Suprapubic skin (tissue), 4 donors: ENCODE measurements around the gene ALDH3B2. TPM values are rescaled to one million over a fixed set of nuclear protein-coding genes. Genes with fewer than 3 reads are reported as not detected.
A peak's percentile ranks its signal among the peaks of the same experiment; 100 is the strongest.

Source experiments
- DNase-seq, 2 donors: peaks; one replicate each; pipeline ENCODE4 v3.0.0-alpha.2; 2019; ENCODE audit warnings: low spot score in 2 of 2
- H3K27ac ChIP-seq: fragments of 200-600 bp; sonication (generic); one replicate; pipeline ENCODE4 v1.5.1; 2019
- H3K27me3 ChIP-seq: fragments of 200-600 bp; sonication (generic); one replicate; pipeline ENCODE4 v1.5.1; 2019
- H3K36me3 ChIP-seq: fragments of 200-600 bp; sonication (generic); one replicate; pipeline ENCODE4 v1.5.1; 2019
- H3K4me1 ChIP-seq: fragments of 200-600 bp; sonication (generic); one replicate; pipeline ENCODE4 v1.5.1; 2019
- H3K4me3 ChIP-seq: fragments of 200-600 bp; sonication (generic); one replicate; pipeline ENCODE4 v1.5.1; 2019; ENCODE audit warnings: mild to moderate bottlenecking
- H3K9me3 ChIP-seq: fragments of 200-600 bp; sonication (generic); one replicate; pipeline ENCODE4 v1.5.1; 2019
- EP300 ChIP-seq: sonication (generic); formaldehyde crosslinking; IDR thresholded peaks from one replicate; pipeline ENCODE4 v1.6.1; 2017; ENCODE audit warnings: antibody characterized with exemption
- POLR2A ChIP-seq, 2 donors: fragments of 450-650 bp; IDR thresholded peaks; one replicate each; pipeline ENCODE4 v1.6.1; 2017; ENCODE audit warnings: antibody characterized with exemption in 2 of 2, mild to moderate bottlenecking in 2 of 2, moderate library complexity in 2 of 2
- POLR2AphosphoS5 ChIP-seq, 3 donors: sonication (generic); formaldehyde crosslinking; IDR thresholded peaks; one replicate each; pipeline ENCODE4 v1.6.1; 2017; ENCODE audit warnings: antibody characterized with exemption in 3 of 3
- WGBS: methylation state at CpG from one replicate; pipeline ENCODE4 v1.1.5; 2018; 5-methylcytosine and 5-hydroxymethylcytosine counted together
- total RNA-seq, 4 donors: library from RNA; depleted of rRNA; stranded (reverse); fragments of >200 nt; gene quantifications; one replicate each; pipeline ENCODE4 v1.1.0, GENCODE V29; 2016
- TF ChIP-seq, protein P1 (sequence below), 2 donors: fragments of 200-600 bp in 1 of 2; fragments of 450-650 bp in 1 of 2; sonication (generic) in 1 of 2; IDR thresholded peaks; one replicate each; pipeline ENCODE4 v1.5.1; 2016 to 2019; ENCODE audit warnings: antibody characterized with exemption in 2 of 2, mild to moderate bottlenecking in 1 of 2, moderate library complexity in 1 of 2

Gene ALDH3B2
- total RNA-seq, 4 donors from 2014 or later: 90.0 to 176 (median 105) TPM

DNA sequence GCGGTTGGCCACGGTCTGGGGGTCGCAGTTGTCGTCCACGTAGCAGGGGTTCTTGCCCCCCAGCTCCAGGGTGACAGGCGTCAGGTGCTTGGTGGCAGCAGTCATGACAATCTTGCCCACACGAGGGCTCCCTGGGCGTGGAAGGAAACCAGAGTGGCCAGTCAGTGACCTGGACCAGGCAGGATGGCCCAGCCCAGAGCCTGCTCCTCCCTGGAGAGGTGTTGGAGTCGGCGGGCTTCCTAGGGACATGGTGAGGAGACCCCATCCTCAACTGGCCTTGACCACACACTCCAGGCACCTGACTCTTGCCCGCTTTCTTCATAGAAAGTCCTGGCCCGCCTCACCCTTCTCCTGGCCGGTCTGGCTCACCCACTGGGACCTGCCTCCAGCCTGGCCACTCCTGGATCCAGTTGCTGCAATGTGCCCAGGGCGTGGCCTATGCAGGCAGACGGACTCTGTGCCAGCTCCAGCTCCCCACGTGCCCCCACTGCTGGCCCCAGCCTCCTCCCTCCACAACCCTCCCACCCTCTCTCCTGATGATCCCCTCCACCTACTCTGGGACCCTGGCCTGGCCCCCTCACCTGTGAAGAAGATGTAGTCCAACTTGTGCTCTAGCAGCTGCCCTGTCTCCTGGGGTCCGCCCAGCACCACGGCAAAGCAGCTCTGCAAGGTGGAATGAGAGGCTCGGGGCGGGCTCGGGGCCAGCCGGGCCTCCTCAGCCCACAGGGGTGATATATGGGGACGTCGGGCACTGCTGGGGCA, 8.7 kb downstream of the ALDH3B2 start:
- Histone ChIP-seq H3K27me3 (no peaks in the 10 kb centered on the region), H3K27ac (no peak overlapping the region), H3K9me3 (no peaks in the 10 kb centered on the region), H3K4me3 (no peak overlapping the region), H3K4me1 (peaks cover 3% of the 10 kb centered on the region), H3K36me3 (peaks cover 8% of the 10 kb centered on the region)
- TF ChIP-seq, protein P1, sequence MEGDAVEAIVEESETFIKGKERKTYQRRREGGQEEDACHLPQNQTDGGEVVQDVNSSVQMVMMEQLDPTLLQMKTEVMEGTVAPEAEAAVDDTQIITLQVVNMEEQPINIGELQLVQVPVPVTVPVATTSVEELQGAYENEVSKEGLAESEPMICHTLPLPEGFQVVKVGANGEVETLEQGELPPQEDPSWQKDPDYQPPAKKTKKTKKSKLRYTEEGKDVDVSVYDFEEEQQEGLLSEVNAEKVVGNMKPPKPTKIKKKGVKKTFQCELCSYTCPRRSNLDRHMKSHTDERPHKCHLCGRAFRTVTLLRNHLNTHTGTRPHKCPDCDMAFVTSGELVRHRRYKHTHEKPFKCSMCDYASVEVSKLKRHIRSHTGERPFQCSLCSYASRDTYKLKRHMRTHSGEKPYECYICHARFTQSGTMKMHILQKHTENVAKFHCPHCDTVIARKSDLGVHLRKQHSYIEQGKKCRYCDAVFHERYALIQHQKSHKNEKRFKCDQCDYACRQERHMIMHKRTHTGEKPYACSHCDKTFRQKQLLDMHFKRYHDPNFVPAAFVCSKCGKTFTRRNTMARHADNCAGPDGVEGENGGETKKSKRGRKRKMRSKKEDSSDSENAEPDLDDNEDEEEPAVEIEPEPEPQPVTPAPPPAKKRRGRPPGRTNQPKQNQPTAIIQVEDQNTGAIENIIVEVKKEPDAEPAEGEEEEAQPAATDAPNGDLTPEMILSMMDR (IDR thresholded peaks at IDR 0.05): no peak
- TF ChIP-seq POLR2A (IDR thresholded peaks at IDR 0.05) (no peak), EP300 (no peak), POLR2AphosphoS5 (IDR thresholded peaks at IDR 0.05) (no peak)
- DNase-seq: peak in 1 of 2 donors; percentile 67
- 65% methylated on average over 7 of the region's 24 CpGs for WGBS

DNA sequence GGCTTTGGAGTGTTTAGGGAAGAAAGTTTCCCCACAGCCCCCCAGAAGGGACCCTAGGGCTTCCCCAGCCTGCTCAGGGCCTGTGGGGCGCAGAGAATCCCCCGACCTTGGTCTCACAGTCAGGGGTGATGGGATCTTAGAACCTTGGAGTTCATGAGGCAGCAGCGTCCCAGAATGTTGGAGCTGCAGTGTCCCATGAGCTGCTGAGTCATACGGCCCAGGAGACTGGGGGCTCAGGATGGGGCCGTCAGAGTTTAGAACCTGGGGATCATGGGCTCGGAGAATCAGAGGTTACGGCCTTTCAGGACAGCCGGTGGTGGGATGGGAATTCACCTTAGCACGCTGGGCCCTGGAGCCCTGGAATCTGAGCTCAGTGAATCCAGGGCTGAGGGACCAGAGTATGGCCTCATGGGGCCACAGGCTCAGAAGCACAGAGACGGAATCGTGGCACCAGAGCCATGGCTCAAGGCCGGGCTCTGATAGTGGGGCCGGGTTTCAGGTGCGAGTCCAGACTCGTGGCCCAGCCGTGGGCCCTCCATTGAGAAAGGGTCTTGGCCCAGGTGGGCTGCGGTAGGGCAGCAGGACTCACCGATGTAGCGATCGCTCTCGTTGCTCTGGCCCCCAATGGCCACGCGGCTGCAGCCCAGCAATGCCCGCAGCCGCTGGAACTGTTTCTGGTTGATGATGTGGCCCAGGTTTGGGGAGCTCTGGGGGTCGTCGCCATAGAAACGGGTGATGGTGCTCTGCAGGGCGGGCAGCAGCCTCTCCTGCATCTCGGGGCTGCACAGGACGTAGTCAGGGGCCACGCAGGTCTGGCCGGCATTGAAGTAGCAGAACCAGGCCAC, 9.5 kb downstream of the ALDH3B2 start:
- DNase-seq: peak in 1 of 2 donors; percentile 32
- Histone ChIP-seq H3K36me3 (peaks cover 8% of the 10 kb centered on the region), H3K4me1 (no peaks in the 10 kb centered on the region), H3K4me3 (no peak overlapping the region), H3K27ac (no peak overlapping the region), H3K9me3 (no peaks in the 10 kb centered on the region), H3K27me3 (no peaks in the 10 kb centered on the region)
- TF ChIP-seq POLR2AphosphoS5 (IDR thresholded peaks at IDR 0.05): no peak
- TF ChIP-seq, protein P1 (IDR thresholded peaks at IDR 0.05): no peak
- TF ChIP-seq EP300: no peak
- no peak for TF ChIP-seq POLR2A (IDR thresholded peaks at IDR 0.05)
- 81% methylated on average over 9 of the region's 33 CpGs for WGBS

DNA sequence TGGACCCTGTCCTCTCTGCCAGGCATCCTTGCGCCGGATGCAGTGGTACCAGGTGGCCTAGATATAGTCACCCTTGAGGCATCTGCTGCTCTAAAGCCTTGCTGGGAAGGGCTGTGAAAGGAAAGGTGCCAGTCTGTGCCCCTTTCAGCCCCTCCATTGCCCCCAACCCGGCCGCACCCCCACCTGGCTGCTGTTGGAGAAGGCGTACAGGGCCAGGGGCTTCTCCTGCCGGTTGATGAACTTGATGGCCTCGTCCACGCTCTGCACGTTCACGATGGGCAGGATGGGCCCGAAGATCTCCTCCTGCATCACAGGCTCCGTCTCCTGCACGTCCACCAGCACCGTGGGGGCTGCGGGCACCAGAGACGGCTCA, 10.2 kb downstream of the ALDH3B2 start:
- Histone ChIP-seq H3K9me3 (no peaks in the 10 kb centered on the region), H3K27me3 (no peaks in the 10 kb centered on the region), H3K27ac (no peak overlapping the region), H3K4me3 (no peak overlapping the region), H3K4me1 (peaks cover 1% of the 10 kb centered on the region), H3K36me3 (peaks cover 8% of the 10 kb centered on the region)
- TF ChIP-seq, protein P1 (IDR thresholded peaks at IDR 0.05): no peak
- TF ChIP-seq POLR2AphosphoS5 (IDR thresholded peaks at IDR 0.05) (no peak), POLR2A (IDR thresholded peaks at IDR 0.05) (no peak), EP300 (no peak)
- peak in 1 of 2 donors; percentile 55 for DNase-seq
- 81% methylated on average over 5 of the region's 16 CpGs for WGBS

DNA sequence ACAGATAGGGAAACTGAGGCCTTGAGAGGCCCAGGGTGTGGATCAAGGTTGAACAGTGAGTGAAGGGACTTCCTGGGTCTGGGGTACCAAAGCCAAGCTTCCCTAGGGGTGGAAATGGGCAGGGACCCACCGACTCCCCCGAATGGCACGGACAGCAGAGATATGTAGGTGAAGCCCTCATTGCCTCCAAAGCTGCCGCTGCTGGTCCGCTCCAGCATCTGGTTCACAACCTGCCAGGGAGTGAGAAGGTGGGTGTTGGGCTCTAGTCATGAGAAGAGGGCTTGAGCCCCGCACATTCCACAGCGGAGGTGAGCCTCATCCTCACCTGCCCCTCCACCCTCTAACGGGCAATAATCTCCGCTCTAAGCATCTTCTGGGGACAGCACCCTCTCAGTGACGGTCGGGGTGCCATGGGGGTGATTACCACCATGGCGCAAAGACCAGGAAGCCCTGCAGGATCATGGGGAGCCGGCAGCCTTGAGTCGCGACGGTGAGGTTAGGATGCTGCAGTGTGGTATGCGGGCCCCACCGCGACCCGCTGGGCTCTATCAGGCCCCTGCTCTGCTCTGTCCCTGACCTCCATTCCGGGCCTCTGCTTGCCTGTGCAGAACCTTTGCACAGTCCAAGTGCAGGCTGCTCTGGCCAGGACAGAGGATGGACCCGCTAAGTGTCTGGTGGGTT, 10.8 kb downstream of the ALDH3B2 start:
- Histone ChIP-seq H3K4me3 (no peak overlapping the region), H3K27ac (no peak overlapping the region), H3K9me3 (no peaks in the 10 kb centered on the region), H3K4me1 (peaks cover 6% of the 10 kb centered on the region), H3K36me3 (peaks cover 8% of the 10 kb centered on the region), H3K27me3 (no peaks in the 10 kb centered on the region)
- 95% methylated on average over 20 of the region's 22 CpGs for WGBS
- DNase-seq: peak in 1 of 2 donors; percentile 52
- TF ChIP-seq, protein P1 (IDR thresholded peaks at IDR 0.05): no peak
- TF ChIP-seq EP300 (no peak), POLR2A (IDR thresholded peaks at IDR 0.05) (no peak), POLR2AphosphoS5 (IDR thresholded peaks at IDR 0.05) (no peak)
